ENCODE measurements around the gene GCNT3.
"Not testable (repeated sequence)": the region's sequence is repeated elsewhere in the genome, so short reads cannot be mapped to it uniquely, and the experiment has no call there.

Gene GCNT3

GRCh38 chr15:59614153-59614552 is 2.6 kb downstream of the GCNT3 start:
- FAIRE-seq, result peak; percentile 74
- DNase-seq (ENCODE audit: insufficient read length, low spot score), result no peak
- TF ChIP-seq TAF1 (IDR thresholded peaks at IDR 0.05; ENCODE audit: low read depth, low read length) (no peak), PAX5 (IDR thresholded peaks at IDR 0.05; ENCODE audit: insufficient read depth, low read length, severe bottlenecking) (no peak), POU2F2 (IDR thresholded peaks at IDR 0.05; ENCODE audit: low read depth, low read length) (no peak), POLR2A (IDR thresholded peaks at IDR 0.05; ENCODE audit: low read depth, low read length) (no peak)

GRCh38 chr15:59615661-59616060 is 4.1 kb downstream of the GCNT3 start:
- TF ChIP-seq POLR2A (IDR thresholded peaks at IDR 0.05; ENCODE audit: low read depth, low read length) (no peak), TAF1 (IDR thresholded peaks at IDR 0.05; ENCODE audit: low read depth, low read length) (no peak), POU2F2 (IDR thresholded peaks at IDR 0.05; ENCODE audit: low read depth, low read length) (no peak), POLR2AphosphoS5 (IDR thresholded peaks at IDR 0.05; ENCODE audit: low read depth, low read length) (no peak), SPI1 (IDR thresholded peaks at IDR 0.05; ENCODE audit: low read depth, low read length) (no peak), PAX5 (IDR thresholded peaks at IDR 0.05; ENCODE audit: insufficient read depth, low read length, severe bottlenecking) (no peak)
- DNase-seq (ENCODE audit: insufficient read length, low spot score) (no peak), FAIRE-seq (peak; percentile 57)

GRCh38 chr15:59616379-59616778 is 4.8 kb downstream of the GCNT3 start:
- no peak for TF ChIP-seq TAF1 (IDR thresholded peaks at IDR 0.05; ENCODE audit: low read depth, low read length)
- no peak for TF ChIP-seq POU2F2 (IDR thresholded peaks at IDR 0.05; ENCODE audit: low read depth, low read length)
- TF ChIP-seq PAX5 (IDR thresholded peaks at IDR 0.05; ENCODE audit: insufficient read depth, low read length, severe bottlenecking), result no peak
- TF ChIP-seq POLR2A (IDR thresholded peaks at IDR 0.05; ENCODE audit: low read depth, low read length), result no peak
- no peak for TF ChIP-seq SPI1 (IDR thresholded peaks at IDR 0.05; ENCODE audit: low read depth, low read length)
- no peak for TF ChIP-seq POLR2AphosphoS5 (IDR thresholded peaks at IDR 0.05; ENCODE audit: low read depth, low read length)
- FAIRE-seq (no peak), DNase-seq (ENCODE audit: insufficient read length, low spot score) (no peak)

- TF ChIP-seq SPI1 (IDR thresholded peaks at IDR 0.05; ENCODE audit: low read depth, low read length) (no peak), TAF1 (IDR thresholded peaks at IDR 0.05; ENCODE audit: low read depth, low read length) (no peak)
- FAIRE-seq (no peak), DNase-seq (ENCODE audit: insufficient read length, low spot score) (no peak)
Measured at GRCh38 chr15:59618406-59618805, 6.8 kb downstream of the GCNT3 start.

- FAIRE-seq, result peak; percentile 94
- peak; percentile 39 for DNase-seq (ENCODE audit: insufficient read length, low spot score)
- no peak for TF ChIP-seq POLR2AphosphoS5 (IDR thresholded peaks at IDR 0.05; ENCODE audit: low read depth, low read length)
- no peak for TF ChIP-seq TAF1 (IDR thresholded peaks at IDR 0.05; ENCODE audit: low read depth, low read length)
- no peak for TF ChIP-seq PAX5 (IDR thresholded peaks at IDR 0.05; ENCODE audit: insufficient read depth, low read length, severe bottlenecking)
- TF ChIP-seq SPI1 (IDR thresholded peaks at IDR 0.05; ENCODE audit: low read depth, low read length), result no peak
- no peak for TF ChIP-seq POU2F2 (IDR thresholded peaks at IDR 0.05; ENCODE audit: low read depth, low read length)
- TF ChIP-seq POLR2A (IDR thresholded peaks at IDR 0.05; ENCODE audit: low read depth, low read length), result no peak
Measured at GRCh38 chr15:59622289-59622688, 10.7 kb downstream of the GCNT3 start.

GRCh38 chr15:59632714-59633113 is 21.1 kb downstream of the GCNT3 start:
- DNase-seq (ENCODE audit: insufficient read length, low spot score), result no peak
- no peak for FAIRE-seq
- no peak for TF ChIP-seq TAF1 (IDR thresholded peaks at IDR 0.05; ENCODE audit: low read depth, low read length)
- TF ChIP-seq SPI1 (IDR thresholded peaks at IDR 0.05; ENCODE audit: low read depth, low read length), result no peak
- no peak for TF ChIP-seq POLR2A (IDR thresholded peaks at IDR 0.05; ENCODE audit: low read depth, low read length)

- DNase-seq (ENCODE audit: insufficient read length, low spot score), result no peak
- no peak for FAIRE-seq
- TF ChIP-seq POLR2AphosphoS5 (IDR thresholded peaks at IDR 0.05; ENCODE audit: low read depth, low read length) (no peak), PAX5 (IDR thresholded peaks at IDR 0.05; ENCODE audit: insufficient read depth, low read length, severe bottlenecking) (no peak), POLR2A (IDR thresholded peaks at IDR 0.05; ENCODE audit: low read depth, low read length) (no peak), POU2F2 (IDR thresholded peaks at IDR 0.05; ENCODE audit: low read depth, low read length) (no peak), TAF1 (IDR thresholded peaks at IDR 0.05; ENCODE audit: low read depth, low read length) (no peak), SPI1 (IDR thresholded peaks at IDR 0.05; ENCODE audit: low read depth, low read length) (no peak)
Measured at GRCh38 chr15:59636184-59636583, 24.6 kb downstream of the GCNT3 start.

GRCh38 chr15:59637507-59637906 is 25.9 kb downstream of the GCNT3 start:
- peak; percentile 45 for FAIRE-seq

GRCh38 chr15:59642351-59642750 is 30.8 kb downstream of the GCNT3 start:
- FAIRE-seq (no peak), DNase-seq (ENCODE audit: insufficient read length, low spot score) (no peak)

More at GRCh38 chr15:59637507-59637906, 25.9 kb downstream of the GCNT3 start:
- DNase-seq (ENCODE audit: insufficient read length, low spot score), result not testable (repeated sequence)

GRCh38 chr15:59644756-59645155 is 33.2 kb downstream of the GCNT3 start:
- DNase-seq (ENCODE audit: insufficient read length, low spot score) (no peak), FAIRE-seq (no peak)
- TF ChIP-seq TAF1 (IDR thresholded peaks at IDR 0.05; ENCODE audit: low read depth, low read length) (no peak), PAX5 (IDR thresholded peaks at IDR 0.05; ENCODE audit: insufficient read depth, low read length, severe bottlenecking) (no peak), POLR2AphosphoS5 (IDR thresholded peaks at IDR 0.05; ENCODE audit: low read depth, low read length) (no peak), POU2F2 (IDR thresholded peaks at IDR 0.05; ENCODE audit: low read depth, low read length) (no peak), SPI1 (IDR thresholded peaks at IDR 0.05; ENCODE audit: low read depth, low read length) (no peak), POLR2A (IDR thresholded peaks at IDR 0.05; ENCODE audit: low read depth, low read length) (no peak)

More at GRCh38 chr15:59642351-59642750, 30.8 kb downstream of the GCNT3 start:
- TF ChIP-seq SPI1 (IDR thresholded peaks at IDR 0.05; ENCODE audit: low read depth, low read length) (no peak), POLR2AphosphoS5 (IDR thresholded peaks at IDR 0.05; ENCODE audit: low read depth, low read length) (no peak), TAF1 (IDR thresholded peaks at IDR 0.05; ENCODE audit: low read depth, low read length) (no peak), POLR2A (IDR thresholded peaks at IDR 0.05; ENCODE audit: low read depth, low read length) (no peak), POU2F2 (IDR thresholded peaks at IDR 0.05; ENCODE audit: low read depth, low read length) (no peak), PAX5 (IDR thresholded peaks at IDR 0.05; ENCODE audit: insufficient read depth, low read length, severe bottlenecking) (no peak)

GRCh38 chr15:59645812-59646211 is 34.2 kb downstream of the GCNT3 start:
- not testable (repeated sequence) for DNase-seq (ENCODE audit: insufficient read length, low spot score); FAIRE-seq

Measured in GM12891 (cell line).